ENCODE results near the gene NHS. TPM values are rescaled to one million over a fixed set of nuclear protein-coding genes. Genes with fewer than 3 reads are reported as not detected.

The NHS gene
- total RNA-seq, 6 experiments from 2014 or later: 0.06 to 0.27 (median 0.12) TPM

DNA sequence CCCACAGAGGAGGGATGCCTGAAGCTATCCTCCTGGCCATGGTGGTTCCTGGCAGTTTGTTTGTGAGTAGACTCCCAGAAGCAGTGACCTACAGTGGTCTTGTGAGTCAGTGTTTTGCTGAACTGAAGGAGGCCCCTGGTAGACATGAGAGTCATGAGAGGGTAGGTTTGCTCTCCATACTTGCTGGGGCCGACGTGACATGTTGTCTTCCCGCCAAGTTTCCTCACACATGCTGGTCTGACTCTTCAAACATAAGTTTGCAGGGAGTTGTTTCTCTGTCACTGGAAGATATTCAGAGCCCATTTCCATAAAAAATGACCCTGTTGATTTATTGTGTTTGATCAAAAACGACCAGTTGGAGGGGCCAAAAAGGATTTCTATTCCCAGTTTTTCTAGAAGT is 231.2 kb downstream of the NHS start:
- no peaks in the 10 kb centered on the region for H3K27me3 ChIP-seq
- TF ChIP-seq POLR2A (IDR thresholded peaks at IDR 0.05): no peak
- TF ChIP-seq, protein P1, sequence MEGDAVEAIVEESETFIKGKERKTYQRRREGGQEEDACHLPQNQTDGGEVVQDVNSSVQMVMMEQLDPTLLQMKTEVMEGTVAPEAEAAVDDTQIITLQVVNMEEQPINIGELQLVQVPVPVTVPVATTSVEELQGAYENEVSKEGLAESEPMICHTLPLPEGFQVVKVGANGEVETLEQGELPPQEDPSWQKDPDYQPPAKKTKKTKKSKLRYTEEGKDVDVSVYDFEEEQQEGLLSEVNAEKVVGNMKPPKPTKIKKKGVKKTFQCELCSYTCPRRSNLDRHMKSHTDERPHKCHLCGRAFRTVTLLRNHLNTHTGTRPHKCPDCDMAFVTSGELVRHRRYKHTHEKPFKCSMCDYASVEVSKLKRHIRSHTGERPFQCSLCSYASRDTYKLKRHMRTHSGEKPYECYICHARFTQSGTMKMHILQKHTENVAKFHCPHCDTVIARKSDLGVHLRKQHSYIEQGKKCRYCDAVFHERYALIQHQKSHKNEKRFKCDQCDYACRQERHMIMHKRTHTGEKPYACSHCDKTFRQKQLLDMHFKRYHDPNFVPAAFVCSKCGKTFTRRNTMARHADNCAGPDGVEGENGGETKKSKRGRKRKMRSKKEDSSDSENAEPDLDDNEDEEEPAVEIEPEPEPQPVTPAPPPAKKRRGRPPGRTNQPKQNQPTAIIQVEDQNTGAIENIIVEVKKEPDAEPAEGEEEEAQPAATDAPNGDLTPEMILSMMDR (IDR thresholded peaks at IDR 0.05): no peak
- no peak overlapping the region for H3K4me3 ChIP-seq
- no peaks in the 10 kb centered on the region for H3K4me1 ChIP-seq
- H3K9me3 ChIP-seq: no peaks in the 10 kb centered on the region
- intact Hi-C loops (cut with DNase I): no loop called here
- WGBS (ENCODE audit: insufficient coverage, low coverage, low lambda C conversion rate, missing lambda C conversion rate): 33% methylated on average over 3 of the region's 4 CpGs
- H3K27ac ChIP-seq: no peak overlapping the region
- ATAC-seq (no peak), DNase-seq (no peak)
- no peaks in the 10 kb centered on the region for H3K36me3 ChIP-seq

DNA sequence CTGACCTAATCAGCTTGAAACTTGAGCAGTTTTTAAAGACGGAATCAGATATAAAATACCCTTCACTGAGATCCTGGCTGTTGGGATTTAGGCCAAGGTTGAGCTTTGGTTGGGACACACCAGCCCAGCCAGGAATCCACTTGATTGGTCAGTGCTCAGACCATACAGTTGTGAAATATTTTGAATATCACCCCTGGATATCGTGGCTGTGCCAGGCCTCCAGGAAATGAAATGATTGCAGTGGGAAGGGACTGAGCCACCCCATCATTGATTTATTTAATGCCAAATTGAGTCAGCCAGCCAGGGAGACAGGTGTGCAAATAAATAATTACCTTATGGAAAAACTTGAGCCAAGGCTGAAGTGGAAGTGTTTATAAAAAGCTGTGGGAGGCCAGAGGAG is 233.9 kb downstream of the NHS start:
- DNase-seq (peak in 2 of 3 donors; percentile 37 to 47), ATAC-seq (peak; percentile 83 to 98 (median 92))
- Histone ChIP-seq H3K27me3 (no peaks in the 10 kb centered on the region), H3K36me3 (no peaks in the 10 kb centered on the region), H3K4me3 (no peak overlapping the region), H3K4me1 (no peaks in the 10 kb centered on the region), H3K27ac (no peak overlapping the region), H3K9me3 (no peaks in the 10 kb centered on the region)
- intact Hi-C loops (cut with DNase I): no loop called here
- WGBS (ENCODE audit: insufficient coverage, low coverage, low lambda C conversion rate, missing lambda C conversion rate): 26% methylated on average over 2 of the region's 2 CpGs
- TF ChIP-seq, protein P1 (IDR thresholded peaks at IDR 0.05): no peak
- TF ChIP-seq POLR2A (IDR thresholded peaks at IDR 0.05): no peak

- intact Hi-C loops (cut with DNase I): no loop called here
- Histone ChIP-seq H3K27me3 (no peaks in the 10 kb centered on the region), H3K4me3 (no peak overlapping the region), H3K4me1 (no peaks in the 10 kb centered on the region), H3K36me3 (no peaks in the 10 kb centered on the region), H3K9me3 (no peaks in the 10 kb centered on the region), H3K27ac (no peak overlapping the region)
- no peak for TF ChIP-seq POLR2A (IDR thresholded peaks at IDR 0.05)
- TF ChIP-seq, protein P1 (IDR thresholded peaks at IDR 0.05): no peak
- WGBS (ENCODE audit: insufficient coverage, low coverage, low lambda C conversion rate, missing lambda C conversion rate): 60% methylated on average over 5 of the region's 5 CpGs
- no peak for ATAC-seq
- no peak for DNase-seq
Measured at GRCh38 chrX:17610788-17611187, 235.8 kb downstream of the NHS start.

DNA sequence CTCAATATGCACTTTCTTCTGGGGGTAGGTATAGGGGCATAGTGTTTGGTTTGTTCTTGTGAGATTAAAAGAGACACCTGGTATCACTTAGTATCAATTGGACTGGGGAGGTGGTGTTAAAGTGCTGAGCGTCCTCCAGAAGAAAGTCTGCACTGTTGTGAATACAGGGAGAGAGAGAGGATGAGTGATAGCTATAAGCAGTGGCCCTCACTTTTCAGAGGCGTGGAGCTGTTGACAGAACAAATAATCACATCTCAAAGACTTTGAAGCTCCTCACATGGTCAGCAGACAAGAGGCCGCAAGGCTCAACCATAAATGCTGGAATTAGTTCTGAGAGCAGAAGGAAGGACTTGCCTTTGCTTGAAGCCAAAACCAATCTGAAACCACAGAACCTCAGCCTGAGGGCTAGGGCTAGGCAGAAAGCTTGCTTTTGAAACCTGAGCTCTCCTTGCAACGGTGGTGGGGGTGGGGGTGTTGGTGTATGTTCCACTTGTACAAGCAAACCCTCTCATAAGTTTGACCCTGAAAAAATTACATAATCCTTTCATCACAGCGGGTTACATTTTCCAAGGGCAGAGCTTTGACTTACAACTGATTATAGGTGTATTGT is 239.1 kb downstream of the NHS start:
- ATAC-seq: peak in 1 of 4 donors; percentile 27
- DNase-seq: no peak
- H3K36me3 ChIP-seq: no peaks in the 10 kb centered on the region
- no peaks in the 10 kb centered on the region for H3K4me1 ChIP-seq
- intact Hi-C loops (cut with DNase I): no loop called here
- no peak overlapping the region for H3K27ac ChIP-seq
- no peaks in the 10 kb centered on the region for H3K27me3 ChIP-seq
- no peak overlapping the region for H3K4me3 ChIP-seq
- WGBS (ENCODE audit: insufficient coverage, low coverage, low lambda C conversion rate, missing lambda C conversion rate): 42% methylated on average over 3 of the region's 5 CpGs
- TF ChIP-seq, protein P1 (IDR thresholded peaks at IDR 0.05): no peak
- TF ChIP-seq POLR2A (IDR thresholded peaks at IDR 0.05): no peak
- no peaks in the 10 kb centered on the region for H3K9me3 ChIP-seq
